GM23248 (cell line): Measurements from ENCODE around the gene MUC21. TPM values are rescaled to one million over a fixed set of nuclear protein-coding genes. Genes with fewer than 3 reads are reported as not detected.
"Not testable (repeated sequence)": the region's sequence is repeated elsewhere in the genome, so short reads cannot be mapped to it uniquely, and the experiment has no call there.

Experiments used
- DNase-seq: peaks from one replicate; pipeline ENCODE4 v3.0.0-alpha.2; 2015
- H2AFZ ChIP-seq: fragments of 200-600 bp; sonication (generic); 2 replicates; pipeline ENCODE4 v1.6.1; 2016; ENCODE audit warnings: antibody characterized with exemption
- H3F3A ChIP-seq: fragments of 200-600 bp; sonication (generic); 2 replicates; pipeline ENCODE4 v1.6.1; 2016; ENCODE audit warnings: mild to moderate bottlenecking, antibody characterized with exemption, mixed run types; ENCODE audit not compliant: insufficient read depth
- H3K27ac ChIP-seq: fragments of 200-600 bp; sonication (generic); 2 replicates; pipeline ENCODE4 v1.5.1; 2016; ENCODE audit warnings: mild to moderate bottlenecking
- H3K27me3 ChIP-seq: fragments of 200-600 bp; sonication (generic); replicated peaks from 2 replicates; pipeline ENCODE4 v1.6.1; 2016; ENCODE audit warnings: mild to moderate bottlenecking; ENCODE audit not compliant: insufficient read depth
- H3K36me3 ChIP-seq: fragments of 200-600 bp; sonication (generic); 2 replicates; pipeline ENCODE4 v1.6.1; 2016; ENCODE audit warnings: low read depth, mild to moderate bottlenecking
- H3K4me1 ChIP-seq: fragments of 200-600 bp; sonication (generic); 2 replicates; pipeline ENCODE4 v1.6.1; 2016; ENCODE audit warnings: mild to moderate bottlenecking; ENCODE audit not compliant: insufficient read depth
- H3K4me2 ChIP-seq: fragments of 200-600 bp; sonication (generic); one replicate; pipeline ENCODE4 v1.6.1; 2016; ENCODE audit warnings: mild to moderate bottlenecking; ENCODE audit not compliant: unreplicated experiment
- H3K4me3 ChIP-seq: fragments of 200-600 bp; sonication (generic); 2 replicates; pipeline ENCODE4 v1.5.1; 2016; ENCODE audit warnings: mild to moderate bottlenecking
- H3K79me2 ChIP-seq: fragments of 200-600 bp; sonication (generic); 2 replicates; pipeline ENCODE4 v1.6.1; 2016; ENCODE audit warnings: mild to moderate bottlenecking; ENCODE audit not compliant: insufficient read depth
- H3K9ac ChIP-seq: fragments of 200-600 bp; sonication (generic); 2 replicates; pipeline ENCODE4 v1.6.1; 2016; ENCODE audit warnings: mild to moderate bottlenecking
- H3K9me2 ChIP-seq: fragments of 200-600 bp; sonication (generic); 2 replicates; pipeline ENCODE4 v1.6.1; 2016; ENCODE audit warnings: mixed run types, mild to moderate bottlenecking, moderate library complexity; ENCODE audit not compliant: insufficient read depth
- H3K9me3 ChIP-seq: fragments of 200-600 bp; sonication (generic); one replicate; pipeline ENCODE4 v1.6.1; 2017; ENCODE audit warnings: low read depth
- H4K20me1 ChIP-seq: fragments of 200-600 bp; sonication (generic); 2 replicates; pipeline ENCODE4 v1.6.0; 2016; ENCODE audit not compliant: insufficient read depth
- EZH2 ChIP-seq: fragments of 200-600 bp; sonication (generic); IDR thresholded peaks from 2 replicates; pipeline ENCODE4 v1.6.1; 2018; ENCODE audit warnings: antibody characterized with exemption, mild to moderate bottlenecking; ENCODE audit not compliant: insufficient read depth, poor library complexity, severe bottlenecking
- EZH2phosphoT487 ChIP-seq: fragments of 200-600 bp; sonication (generic); IDR thresholded peaks from 2 replicates; pipeline ENCODE4 v1.6.1; 2018; ENCODE audit warnings: antibody characterized with exemption, moderate library complexity, mild to moderate bottlenecking, low read depth; ENCODE audit not compliant: insufficient read depth
- WGBS, 2 experiments: methylation state at CpG; one replicate each; pipeline ENCODE4 v1.1.6; 2015 to 2017; ENCODE audit warnings: low lambda C conversion rate in 2 of 2, low coverage in 1 of 2; ENCODE audit errors: missing lambda C conversion rate in 2 of 2; 5-methylcytosine and 5-hydroxymethylcytosine counted together
- in situ Hi-C: fragments of 300-500 bp; cut with MboI; formaldehyde crosslinking; loops from 2 replicates; pipeline ENCODE4 v1.15.0; 2020
- polyA plus RNA-seq: library from polyadenylated mRNA; unstranded; fragments of >200 nt; fragmentation: Nextera tagmentation; extraction: Ambion mirVana; gene quantifications from 2 replicates; pipeline ENCODE4 v1.2.1, GENCODE V29; 2016
- total RNA-seq: library from RNA; depleted of rRNA; stranded (reverse); fragments of >200 nt; shearing (Covaris generic); gene quantifications from 2 replicates; pipeline ENCODE4 v1.2.3, GENCODE V29; 2014

MUC21 gene
- total and polyA plus RNA-seq, 2 experiments from 2014 or later, result not detected

DNA sequence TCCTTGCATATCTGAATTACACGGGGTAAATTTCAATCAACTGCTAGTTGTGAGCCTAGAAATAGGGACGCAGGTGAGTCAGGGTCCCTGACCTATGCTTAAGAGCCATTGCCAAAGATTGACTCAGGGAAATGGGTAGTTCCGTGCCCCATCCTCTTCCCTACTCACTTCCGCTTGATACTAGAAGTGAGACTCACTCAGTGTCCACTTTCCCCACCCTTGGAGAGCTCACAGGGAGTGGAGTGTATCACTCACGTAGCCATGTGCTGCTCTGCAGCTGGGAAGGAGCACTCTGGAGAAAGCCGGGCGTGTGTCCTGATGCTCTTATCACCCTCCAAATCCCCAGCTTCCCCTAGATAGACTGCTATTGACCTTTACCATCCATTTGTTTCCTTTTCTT is 26.2 kb downstream of the MUC21 start:
- in situ Hi-C loops, result no loop called here
- Histone ChIP-seq H4K20me1 (no peaks in the 10 kb centered on the region), H3K4me3 (no peak overlapping the region), H3K4me2 (no peak overlapping the region), H3K9me2 (no peaks in the 10 kb centered on the region), H3K27ac (no peak overlapping the region), H3K27me3 (peaks cover 16% of the 10 kb centered on the region), H3K4me1 (no peaks in the 10 kb centered on the region), H3K79me2 (no peaks in the 10 kb centered on the region), H3F3A (0 out of 2 replicates have a peak, but pooled peaks cover 4% of the 10 kb centered on the region), H3K9me3 (no peaks in the 10 kb centered on the region), H3K36me3 (no peaks in the 10 kb centered on the region), H2AFZ (no peak overlapping the region), H3K9ac (no peak overlapping the region)
- DNase-seq, result no peak
- 73 to 74% methylated on average over 7 of the region's 7 CpGs for WGBS, 2 experiments
- TF ChIP-seq EZH2 (no peak), EZH2phosphoT487 (no peak)

DNA sequence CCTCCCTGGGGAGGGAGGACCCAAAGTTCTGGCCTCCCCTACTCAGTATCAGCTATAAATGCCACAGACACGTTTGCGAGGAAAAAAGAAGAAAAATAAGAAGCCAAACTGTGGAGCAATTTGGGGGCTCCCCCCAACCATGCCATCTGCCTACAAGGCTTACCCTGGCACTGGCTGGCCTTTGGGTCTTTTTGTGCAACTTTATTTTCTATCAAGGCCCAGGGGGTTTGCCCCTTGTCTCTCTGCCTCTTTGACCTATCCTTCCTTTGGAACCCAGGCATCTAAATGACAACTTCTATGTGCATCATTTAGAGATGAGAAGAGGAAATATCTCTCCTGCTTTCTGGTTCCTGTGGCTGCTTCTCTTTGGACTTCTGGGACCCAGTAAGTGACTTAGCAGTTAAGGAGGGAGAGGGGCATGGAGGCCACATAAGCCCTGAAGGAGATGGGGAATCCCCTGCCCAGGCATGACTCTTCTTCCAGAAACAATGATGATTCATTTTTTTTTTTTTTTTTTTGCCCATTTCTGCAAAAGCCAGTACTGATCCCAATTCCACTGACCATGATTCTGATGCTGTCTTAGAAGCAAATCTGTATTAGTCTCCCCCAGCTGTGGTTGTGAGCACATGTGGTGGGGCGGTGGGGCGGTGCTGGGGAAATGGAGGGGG is 27.0 kb downstream of the MUC21 start, which contains the start of gene MUC22:
TSS of gene MUC22 (plus strand) at position 82 of the 668 bp plus-strand sequence. CDS start at position 315, 233 bp downstream.
- Histone ChIP-seq H3K4me2 (no peak within 1 kb of the TSS), H3K9ac (no peak within 1 kb of the TSS)
- in situ Hi-C loops, result no loop called here

DNA sequence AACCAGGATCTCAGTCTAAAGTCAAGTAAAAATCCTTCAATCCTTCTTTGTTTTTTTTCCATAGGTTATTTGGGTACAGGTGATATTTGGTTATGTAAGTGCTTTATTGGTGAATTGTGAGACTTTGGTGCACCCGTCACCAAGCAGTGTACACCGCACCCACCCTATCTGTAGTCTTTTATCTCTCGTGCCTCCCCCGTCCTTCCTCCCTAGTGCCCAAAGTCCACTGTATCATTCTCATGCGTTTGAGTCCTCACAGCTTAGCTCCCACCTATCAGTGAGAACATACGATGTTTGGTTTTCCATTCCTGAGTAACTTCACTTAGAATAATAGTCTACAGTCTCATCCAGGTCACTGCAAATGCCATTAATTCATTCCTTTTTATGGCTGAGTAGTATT is 27.6 kb downstream of the MUC21 start:
- Histone ChIP-seq H4K20me1 (no peaks in the 10 kb centered on the region), H2AFZ (no peak overlapping the region), H3K4me1 (no peaks in the 10 kb centered on the region), H3K27me3 (peaks cover 19% of the 10 kb centered on the region), H3K9me2 (no peaks in the 10 kb centered on the region), H3K79me2 (no peaks in the 10 kb centered on the region), H3K9ac (no peak overlapping the region), H3K4me3 (no peak overlapping the region), H3F3A (0 out of 2 replicates have a peak, but pooled peaks cover 4% of the 10 kb centered on the region), H3K4me2 (no peak overlapping the region), H3K9me3 (no peaks in the 10 kb centered on the region), H3K36me3 (no peaks in the 10 kb centered on the region), H3K27ac (no peak overlapping the region)
- TF ChIP-seq EZH2 (no peak), EZH2phosphoT487 (no peak)
- 59 to 62% methylated on average over 6 of the region's 6 CpGs for WGBS, 2 experiments
- in situ Hi-C loops, result no loop called here
- DNase-seq, result no peak

More for the DNA sequence above, 27.0 kb downstream of the MUC21 start, which contains the start of gene MUC22:
- TF ChIP-seq EZH2 (no peak), EZH2phosphoT487 (no peak)
- H3K36me3 ChIP-seq, result no peaks in the 10 kb centered on the region
- no peak within 1 kb of the TSS for H2AFZ ChIP-seq
- 69 to 72% methylated on average over 4 of the region's 4 CpGs for WGBS, 2 experiments
- H3K4me3 ChIP-seq, result no peak within 1 kb of the TSS
- H3K27ac ChIP-seq, result no peak within 1 kb of the TSS
- DNase-seq, result peak; percentile 51
- no peaks in the 10 kb centered on the region for H3K4me1 ChIP-seq
- H4K20me1 ChIP-seq, result no peaks in the 10 kb centered on the region
- H3K79me2 ChIP-seq, result no peaks in the 10 kb centered on the region
- 0 out of 2 replicates have a peak, but pooled peaks cover 4% of the 10 kb centered on the region for H3F3A ChIP-seq
- no peaks in the 10 kb centered on the region for H3K9me3 ChIP-seq
- H3K9me2 ChIP-seq, result no peaks in the 10 kb centered on the region
- peaks cover 16% of the 10 kb centered on the region for H3K27me3 ChIP-seq

DNA sequence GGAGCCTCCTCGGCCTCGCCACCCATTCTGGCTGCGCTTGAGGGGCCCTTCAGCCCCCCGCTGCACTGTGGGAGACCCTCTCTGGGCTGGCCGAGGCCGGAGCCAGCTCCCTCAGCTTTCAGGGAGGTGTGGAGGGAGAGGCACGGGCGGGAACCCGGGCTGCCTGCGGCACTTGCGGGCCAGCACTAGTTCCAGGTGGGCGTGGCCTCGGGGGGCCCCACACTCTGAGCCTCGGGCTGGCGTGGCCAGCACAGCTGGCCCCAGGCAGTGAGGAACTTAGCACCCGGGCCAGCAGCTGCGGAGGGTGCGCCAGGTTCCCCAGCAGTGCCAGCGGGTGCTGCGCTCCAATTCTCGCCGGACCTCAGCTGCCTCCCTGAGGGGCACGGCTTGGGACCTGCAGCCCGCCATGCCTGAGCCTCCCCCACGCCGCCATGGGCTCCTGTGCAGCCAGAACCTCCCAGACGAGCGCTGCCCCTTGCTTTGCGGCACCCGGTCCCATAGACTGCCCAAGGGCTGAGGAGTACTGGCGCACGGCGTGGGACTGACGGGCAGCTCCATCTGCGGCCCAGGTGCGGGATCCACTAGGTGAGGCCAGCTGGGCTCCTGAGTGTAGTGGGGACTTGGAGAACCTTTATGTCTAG is 33.3 kb downstream of the MUC21 start:
- H3K9me3 ChIP-seq, result no peaks in the 10 kb centered on the region

GRCh38 chr6:31017436-31017835 is 33.9 kb downstream of the MUC21 start:
- in situ Hi-C loops, H3K9me3 ChIP-seq, H3K4me2 ChIP-seq, H3F3A ChIP-seq, H3K27me3 ChIP-seq, H3K79me2 ChIP-seq, H3K36me3 ChIP-seq, DNase-seq, H3K9me2 ChIP-seq, H3K27ac ChIP-seq, H3K4me1 ChIP-seq, H3K4me3 ChIP-seq, H4K20me1 ChIP-seq, H3K9ac ChIP-seq, H2AFZ ChIP-seq: not testable (repeated sequence)
- 68 to 82% methylated on average over 3 of the region's 3 CpGs for WGBS, 2 experiments

More for the DNA sequence above, 33.3 kb downstream of the MUC21 start:
- H4K20me1 ChIP-seq, result no peaks in the 10 kb centered on the region
- 67 to 70% methylated on average over 35 to 36 of the region's 36 CpGs for WGBS, 2 experiments
- H3K9me2 ChIP-seq, result no peaks in the 10 kb centered on the region
- no peak overlapping the region for H3K4me3 ChIP-seq
- H3F3A ChIP-seq, result no peaks in the 10 kb centered on the region
- H3K27ac ChIP-seq, result no peak overlapping the region
- H3K4me1 ChIP-seq, result no peaks in the 10 kb centered on the region
- H3K79me2 ChIP-seq, result no peaks in the 10 kb centered on the region
- H3K36me3 ChIP-seq, result no peaks in the 10 kb centered on the region
- TF ChIP-seq EZH2 (no peak), EZH2phosphoT487 (no peak)
- in situ Hi-C loops, result no loop called here
- H3K9ac ChIP-seq, result no peak overlapping the region
- peaks cover 9% of the 10 kb centered on the region; the same call in 1 of the 2 replicates for H3K27me3 ChIP-seq
- no peak overlapping the region for H3K4me2 ChIP-seq
- DNase-seq, result no peak
- H2AFZ ChIP-seq, result no peak overlapping the region
